Lower leg skin (tissue), 4 donors: Measurements from ENCODE around the gene VPS33B. TPM values are rescaled to one million over a fixed set of nuclear protein-coding genes. Genes with fewer than 3 reads are reported as not detected.

Source experiments
- DNase-seq, 2 donors: peaks; one replicate each; pipeline ENCODE4 v3.0.0-alpha.2; 2019; ENCODE audit warnings: low spot score in 2 of 2
- H3K4me3 ChIP-seq: fragments of 200-600 bp; sonication (generic); 2 replicates; pipeline ENCODE4 v1.5.1; 2017; ENCODE audit warnings: mild to moderate bottlenecking, low read depth; ENCODE audit not compliant: poor library complexity, severe bottlenecking
- POLR2A ChIP-seq, 2 donors: fragments of 450-650 bp; IDR thresholded peaks; one replicate each; pipeline ENCODE4 v1.6.1; 2016 to 2017; ENCODE audit warnings: antibody characterized with exemption in 2 of 2, mild to moderate bottlenecking in 1 of 2, moderate library complexity in 1 of 2
- WGBS, 2 donors: methylation state at CpG; one replicate each; pipeline ENCODE4 v1.1.5; 2018; 5-methylcytosine and 5-hydroxymethylcytosine counted together
- intact Hi-C: fragments of 100-400 bp; cut with DNase I; formaldehyde crosslinking; loops from one replicate; pipeline ENCODE4 v1.15.0; 2023; ENCODE audit warnings: low total_unique reads
- total RNA-seq, 4 donors: library from RNA; depleted of rRNA; stranded (reverse); fragments of >200 nt; gene quantifications; one replicate each; pipeline ENCODE4 v1.1.0, GENCODE V29; 2016
- TF ChIP-seq, protein P1 (sequence below), 3 donors: fragments of 450-650 bp; IDR thresholded peaks; one replicate each; pipeline ENCODE4 v1.5.1; 2016; ENCODE audit warnings: antibody characterized with exemption in 3 of 3, mild to moderate bottlenecking in 3 of 3, moderate library complexity in 2 of 3

Gene VPS33B
- total RNA-seq, 4 donors from 2014 or later: 9.5 to 16.4 (median 12.9) TPM

DNA sequence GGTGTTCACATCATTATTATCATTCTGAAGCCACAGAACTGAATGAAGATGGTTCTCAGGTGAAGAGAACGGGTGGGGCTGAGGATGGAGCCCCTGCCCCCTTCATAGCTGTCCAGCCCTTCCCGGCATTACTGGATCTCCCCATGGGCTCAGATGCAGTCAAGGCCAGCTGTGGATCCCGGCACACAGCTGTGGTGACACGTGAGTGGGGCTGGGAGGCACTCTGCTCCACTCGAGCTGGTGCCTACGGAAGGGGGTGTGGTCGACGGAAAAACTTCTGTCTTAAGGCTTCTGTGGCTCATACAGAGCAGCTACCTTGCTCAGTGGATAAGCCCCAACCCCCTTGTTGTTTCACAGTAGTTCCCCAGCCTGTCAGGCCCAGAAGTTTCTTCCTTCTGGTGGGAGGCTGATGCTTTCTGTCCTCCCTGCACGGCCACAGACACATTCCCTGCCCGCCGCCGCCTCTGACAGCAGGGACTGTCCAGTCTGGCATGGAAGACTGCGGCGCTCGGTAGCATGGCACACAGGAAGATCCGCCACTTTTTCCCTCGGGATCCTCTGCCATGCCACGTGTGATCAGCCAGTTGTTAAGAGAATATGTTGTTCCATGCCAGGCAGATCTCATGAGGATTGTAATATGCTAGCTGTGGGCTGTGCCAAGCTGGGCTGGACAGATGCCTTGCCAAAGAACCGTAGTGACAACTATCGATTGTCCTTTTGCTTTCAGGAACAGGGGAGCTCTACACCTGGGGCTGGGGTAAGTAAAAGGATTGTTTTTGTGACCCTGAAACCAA, 61.9 kb downstream of the VPS33B start:
- no peak for DNase-seq

DNA sequence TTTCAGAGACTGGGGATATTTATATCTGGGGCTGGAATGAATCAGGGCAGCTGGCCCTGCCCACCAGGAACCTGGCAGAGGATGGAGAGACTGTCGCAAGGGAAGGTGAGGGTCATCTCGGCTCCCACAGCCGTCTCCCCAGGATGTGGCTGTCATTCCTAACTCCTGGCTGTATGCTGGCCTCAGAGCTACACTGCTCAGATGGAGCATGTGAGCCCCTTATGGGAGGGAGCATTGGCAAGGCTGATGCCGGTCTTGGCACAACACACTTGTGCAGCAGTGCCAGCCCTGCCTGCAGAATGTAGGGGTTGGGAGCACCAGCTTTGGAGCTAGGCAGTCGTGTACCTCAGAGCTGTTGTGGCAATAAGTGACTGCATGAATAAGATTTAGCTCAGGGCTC, 62.5 kb downstream of the VPS33B start:
- no peak for TF ChIP-seq POLR2A (IDR thresholded peaks at IDR 0.05)
- TF ChIP-seq, protein P1, sequence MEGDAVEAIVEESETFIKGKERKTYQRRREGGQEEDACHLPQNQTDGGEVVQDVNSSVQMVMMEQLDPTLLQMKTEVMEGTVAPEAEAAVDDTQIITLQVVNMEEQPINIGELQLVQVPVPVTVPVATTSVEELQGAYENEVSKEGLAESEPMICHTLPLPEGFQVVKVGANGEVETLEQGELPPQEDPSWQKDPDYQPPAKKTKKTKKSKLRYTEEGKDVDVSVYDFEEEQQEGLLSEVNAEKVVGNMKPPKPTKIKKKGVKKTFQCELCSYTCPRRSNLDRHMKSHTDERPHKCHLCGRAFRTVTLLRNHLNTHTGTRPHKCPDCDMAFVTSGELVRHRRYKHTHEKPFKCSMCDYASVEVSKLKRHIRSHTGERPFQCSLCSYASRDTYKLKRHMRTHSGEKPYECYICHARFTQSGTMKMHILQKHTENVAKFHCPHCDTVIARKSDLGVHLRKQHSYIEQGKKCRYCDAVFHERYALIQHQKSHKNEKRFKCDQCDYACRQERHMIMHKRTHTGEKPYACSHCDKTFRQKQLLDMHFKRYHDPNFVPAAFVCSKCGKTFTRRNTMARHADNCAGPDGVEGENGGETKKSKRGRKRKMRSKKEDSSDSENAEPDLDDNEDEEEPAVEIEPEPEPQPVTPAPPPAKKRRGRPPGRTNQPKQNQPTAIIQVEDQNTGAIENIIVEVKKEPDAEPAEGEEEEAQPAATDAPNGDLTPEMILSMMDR (IDR thresholded peaks at IDR 0.05): no peak
- H3K4me3 ChIP-seq: no peak overlapping the region
- no peak for DNase-seq
- intact Hi-C loops: loop anchor here (5.0 to 10.0 kb wide), 3 partner anchors 32 to 315 kb away; partner anchors contain the start of gene PRC1
- 20 to 28% methylated on average over 4 to 5 of the region's 5 CpGs for WGBS, 2 donors

More for the DNA sequence above, 61.9 kb downstream of the VPS33B start:
- TF ChIP-seq, protein P1 (IDR thresholded peaks at IDR 0.05): no peak
- no peak for TF ChIP-seq POLR2A (IDR thresholded peaks at IDR 0.05)
- intact Hi-C loops: no loop called here
- WGBS, 2 donors: 58% methylated on average over 18 to 20 of the region's 20 CpGs
- no peak overlapping the region for H3K4me3 ChIP-seq

DNA sequence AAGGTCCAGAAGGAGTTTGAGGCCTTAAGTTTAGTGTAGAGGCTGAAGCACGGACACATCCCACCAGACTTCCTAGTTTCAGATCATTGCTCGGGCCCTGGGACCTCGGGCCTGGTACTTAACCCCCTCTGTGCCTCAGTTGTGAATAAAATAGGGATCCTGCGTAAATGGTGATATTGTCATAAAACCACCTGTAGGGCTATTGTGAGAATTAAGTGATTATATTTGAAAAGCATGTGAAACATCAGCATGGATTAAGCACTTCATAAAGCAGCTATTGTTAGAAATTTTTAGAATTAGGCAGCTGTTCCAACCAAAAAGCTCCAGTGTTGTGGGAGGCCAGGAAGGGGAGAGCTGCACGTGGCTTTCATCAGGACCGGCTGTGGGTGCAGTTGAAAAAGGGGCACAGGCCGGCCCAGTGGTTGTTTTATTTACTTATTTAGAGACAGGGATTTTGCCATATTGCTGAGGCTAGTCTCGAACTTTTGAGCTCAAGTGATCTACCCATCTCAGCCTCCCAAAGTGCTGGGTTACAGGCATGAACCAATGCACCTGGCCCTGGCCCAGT, 63.3 kb downstream of the VPS33B start:
- no peak overlapping the region for H3K4me3 ChIP-seq
- TF ChIP-seq, protein P1 (IDR thresholded peaks at IDR 0.05): no peak
- no peak for TF ChIP-seq POLR2A (IDR thresholded peaks at IDR 0.05)
- no peak for DNase-seq
- 69 to 73% methylated on average over 8 of the region's 8 CpGs for WGBS, 2 donors
- intact Hi-C loops: loop anchor here (5.0 to 10.0 kb wide), 3 partner anchors 33 to 316 kb away; partner anchors contain the start of gene PRC1

DNA sequence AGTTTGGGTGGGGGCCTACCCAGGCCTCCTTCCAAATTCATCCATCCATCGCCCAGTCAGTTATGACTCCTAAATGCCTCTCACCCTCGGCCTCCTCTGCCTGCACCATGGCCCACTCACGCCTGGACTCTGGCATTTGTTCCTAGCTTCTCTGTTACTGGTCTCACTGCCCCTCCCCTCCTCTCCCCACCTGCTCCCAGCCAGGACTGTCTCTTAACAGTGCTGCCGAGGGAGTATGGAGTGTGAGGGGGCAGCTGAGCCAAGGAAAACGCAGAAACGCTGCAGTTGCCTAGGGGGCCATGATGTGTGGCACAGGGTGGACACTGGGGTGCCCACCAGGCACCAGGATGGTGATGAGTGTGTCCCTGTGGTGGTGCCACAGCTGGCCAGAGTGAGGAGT, 64.6 kb downstream of the VPS33B start:
- H3K4me3 ChIP-seq: no peak overlapping the region
- TF ChIP-seq, protein P1 (IDR thresholded peaks at IDR 0.05): no peak
- no peak for TF ChIP-seq POLR2A (IDR thresholded peaks at IDR 0.05)
- 70 to 71% methylated on average over 6 of the region's 6 CpGs for WGBS, 2 donors
- no peak for DNase-seq
- intact Hi-C loops: loop anchor here (5.0 to 10.0 kb wide), 3 partner anchors 35 to 317 kb away; partner anchors contain the start of gene PRC1

DNA sequence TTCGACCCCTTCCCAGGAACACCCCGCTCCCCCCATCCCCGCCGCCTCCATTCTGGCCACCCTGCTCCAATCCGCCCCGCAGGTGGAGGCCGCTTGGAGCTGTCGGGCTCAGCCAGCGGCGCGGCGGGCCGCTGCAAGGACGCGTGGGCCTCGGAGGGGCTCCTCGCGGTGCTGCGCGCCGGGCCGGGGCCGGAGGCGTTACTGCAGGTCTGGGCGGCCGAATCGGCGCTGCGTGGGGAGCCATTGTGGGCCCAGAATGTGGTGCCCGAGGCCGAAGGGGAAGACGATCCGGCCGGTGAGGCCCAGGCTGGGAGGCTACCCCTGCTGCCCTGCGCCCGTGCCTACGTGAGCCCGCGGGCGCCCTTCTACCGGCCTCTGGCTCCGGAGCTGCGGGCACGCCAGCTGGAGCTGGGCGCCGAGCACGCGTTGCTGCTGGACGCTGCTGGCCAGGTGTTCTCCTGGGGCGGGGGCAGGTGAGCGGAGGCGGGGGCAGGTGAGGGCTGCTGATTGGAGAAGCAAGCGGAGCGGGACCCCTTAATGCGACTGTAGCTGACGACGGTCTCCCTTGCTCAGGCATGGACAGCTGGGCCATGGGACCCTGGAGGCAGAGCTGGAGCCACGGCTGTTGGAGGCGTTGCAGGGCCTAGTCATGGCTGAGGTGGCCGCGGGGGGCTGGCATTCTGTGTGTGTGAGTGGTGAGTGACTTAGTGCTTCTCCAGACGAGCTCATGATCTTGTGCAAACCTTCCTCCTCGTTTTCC, 65.2 kb downstream of the VPS33B start:
- H3K4me3 ChIP-seq: peak overlapping the region; percentile 25
- TF ChIP-seq POLR2A (IDR thresholded peaks at IDR 0.05): no peak
- TF ChIP-seq, protein P1 (IDR thresholded peaks at IDR 0.05): no peak
- no peak for DNase-seq
- WGBS, 2 donors: 8 to 19% methylated on average over 33 to 51 of the region's 63 CpGs
- intact Hi-C loops: loop anchor here (5.0 to 10.0 kb wide), 3 partner anchors 35 to 318 kb away; partner anchors contain the start of gene PRC1
